Neural cell (in vitro differentiated cells): Measurements from ENCODE around the gene MANBA.
"Not testable (repeated sequence)": the region's sequence is repeated elsewhere in the genome, so short reads cannot be mapped to it uniquely, and the experiment has no call there.

Experiments
- EP300 ChIP-seq: fragments of 450-650 bp; conservative IDR thresholded peaks from 2 replicates; pipeline ENCODE4 v1.6.1; 2014; ENCODE audit warnings: antibody characterized with exemption, mild to moderate bottlenecking, moderate library complexity; ENCODE audit not compliant: poor library complexity, severe bottlenecking
- EZH2 ChIP-seq: fragments of 200-600, 300-800 bp; shearing (Covaris generic), sonication (generic); IDR thresholded peaks from 2 replicates; pipeline ENCODE4 v1.6.1; 2014; ENCODE audit warnings: antibody characterized with exemption, low read length, borderline replicate concordance, mild to moderate bottlenecking; ENCODE audit not compliant: insufficient read depth, poor library complexity, severe bottlenecking
- POLR2AphosphoS5 ChIP-seq: IDR thresholded peaks from 2 replicates; pipeline ENCODE4 v1.6.1; 2012
- SMC3 ChIP-seq: fragments of 450-650 bp; conservative IDR thresholded peaks from 2 replicates; pipeline ENCODE4 v1.6.1; 2014; ENCODE audit warnings: antibody characterized with exemption, mild to moderate bottlenecking, moderate library complexity; ENCODE audit not compliant: poor library complexity
- TF ChIP-seq, protein P1 (sequence below): fragments of 450-650 bp; IDR thresholded peaks from 2 replicates; pipeline ENCODE4 v1.5.1; 2014; ENCODE audit warnings: antibody characterized with exemption, mild to moderate bottlenecking, moderate library complexity; ENCODE audit not compliant: poor library complexity, severe bottlenecking

DNA sequence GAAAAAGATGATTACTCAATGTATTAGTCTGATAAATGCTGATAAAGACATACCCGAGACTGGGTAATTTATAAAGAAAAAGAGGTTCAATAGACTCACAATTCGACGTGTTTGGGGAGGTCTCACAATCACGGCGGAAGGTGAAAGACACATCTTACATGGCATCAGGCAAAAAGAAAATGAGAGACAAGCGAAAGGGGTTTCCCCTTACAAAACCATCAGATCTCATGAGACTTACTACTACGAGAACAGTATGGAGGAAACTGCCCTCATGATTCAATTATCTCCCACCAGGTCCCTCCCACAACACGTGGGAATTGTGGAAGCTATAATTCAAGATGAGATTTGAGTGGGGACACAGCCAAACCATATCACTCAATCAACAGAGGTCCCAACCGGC is 141.7 kb downstream of the MANBA start:
- TF ChIP-seq, protein P1, sequence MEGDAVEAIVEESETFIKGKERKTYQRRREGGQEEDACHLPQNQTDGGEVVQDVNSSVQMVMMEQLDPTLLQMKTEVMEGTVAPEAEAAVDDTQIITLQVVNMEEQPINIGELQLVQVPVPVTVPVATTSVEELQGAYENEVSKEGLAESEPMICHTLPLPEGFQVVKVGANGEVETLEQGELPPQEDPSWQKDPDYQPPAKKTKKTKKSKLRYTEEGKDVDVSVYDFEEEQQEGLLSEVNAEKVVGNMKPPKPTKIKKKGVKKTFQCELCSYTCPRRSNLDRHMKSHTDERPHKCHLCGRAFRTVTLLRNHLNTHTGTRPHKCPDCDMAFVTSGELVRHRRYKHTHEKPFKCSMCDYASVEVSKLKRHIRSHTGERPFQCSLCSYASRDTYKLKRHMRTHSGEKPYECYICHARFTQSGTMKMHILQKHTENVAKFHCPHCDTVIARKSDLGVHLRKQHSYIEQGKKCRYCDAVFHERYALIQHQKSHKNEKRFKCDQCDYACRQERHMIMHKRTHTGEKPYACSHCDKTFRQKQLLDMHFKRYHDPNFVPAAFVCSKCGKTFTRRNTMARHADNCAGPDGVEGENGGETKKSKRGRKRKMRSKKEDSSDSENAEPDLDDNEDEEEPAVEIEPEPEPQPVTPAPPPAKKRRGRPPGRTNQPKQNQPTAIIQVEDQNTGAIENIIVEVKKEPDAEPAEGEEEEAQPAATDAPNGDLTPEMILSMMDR: not testable (repeated sequence)
- TF ChIP-seq POLR2AphosphoS5, EP300, SMC3, EZH2: not testable (repeated sequence)
